ENCODE measurements around the gene RCAN2.

DNA sequence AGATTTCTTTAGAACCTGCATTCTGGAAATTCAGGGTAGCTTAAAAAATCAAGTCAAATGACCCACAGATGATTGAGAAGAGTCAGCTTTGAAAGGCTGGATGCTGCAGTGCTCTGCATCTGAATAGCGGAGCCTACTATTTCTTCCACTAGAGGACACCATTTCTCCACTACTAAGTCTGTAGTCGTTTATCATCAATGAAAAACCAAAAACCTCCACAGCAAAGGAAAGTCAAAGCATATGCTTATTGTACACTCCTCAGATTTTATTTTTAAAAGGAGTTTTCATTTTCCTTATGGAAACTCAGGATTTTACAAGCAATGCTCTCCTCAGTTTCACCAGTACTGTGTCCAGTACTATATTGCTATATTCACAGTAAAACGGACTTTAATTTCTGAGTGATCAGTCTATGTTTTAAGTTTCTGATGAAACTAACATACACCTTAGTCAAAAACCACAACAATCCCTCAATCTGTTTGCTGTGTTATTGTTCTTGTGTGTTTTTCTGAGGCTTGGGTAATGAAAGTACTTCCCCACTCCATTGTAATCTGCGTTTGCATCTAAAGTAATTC lies 269.9 kb downstream of the RCAN2 start:
- no peak for TF ChIP-seq SIN3A (IDR thresholded peaks at IDR 0.05; ENCODE audit: borderline replicate concordance, insufficient read depth, low read depth, low read length)
- peak; percentile 75; the same call in 1 of the 2 replicates for TF ChIP-seq CTCF (IDR thresholded peaks at IDR 0.05)
- TF ChIP-seq, protein P1, sequence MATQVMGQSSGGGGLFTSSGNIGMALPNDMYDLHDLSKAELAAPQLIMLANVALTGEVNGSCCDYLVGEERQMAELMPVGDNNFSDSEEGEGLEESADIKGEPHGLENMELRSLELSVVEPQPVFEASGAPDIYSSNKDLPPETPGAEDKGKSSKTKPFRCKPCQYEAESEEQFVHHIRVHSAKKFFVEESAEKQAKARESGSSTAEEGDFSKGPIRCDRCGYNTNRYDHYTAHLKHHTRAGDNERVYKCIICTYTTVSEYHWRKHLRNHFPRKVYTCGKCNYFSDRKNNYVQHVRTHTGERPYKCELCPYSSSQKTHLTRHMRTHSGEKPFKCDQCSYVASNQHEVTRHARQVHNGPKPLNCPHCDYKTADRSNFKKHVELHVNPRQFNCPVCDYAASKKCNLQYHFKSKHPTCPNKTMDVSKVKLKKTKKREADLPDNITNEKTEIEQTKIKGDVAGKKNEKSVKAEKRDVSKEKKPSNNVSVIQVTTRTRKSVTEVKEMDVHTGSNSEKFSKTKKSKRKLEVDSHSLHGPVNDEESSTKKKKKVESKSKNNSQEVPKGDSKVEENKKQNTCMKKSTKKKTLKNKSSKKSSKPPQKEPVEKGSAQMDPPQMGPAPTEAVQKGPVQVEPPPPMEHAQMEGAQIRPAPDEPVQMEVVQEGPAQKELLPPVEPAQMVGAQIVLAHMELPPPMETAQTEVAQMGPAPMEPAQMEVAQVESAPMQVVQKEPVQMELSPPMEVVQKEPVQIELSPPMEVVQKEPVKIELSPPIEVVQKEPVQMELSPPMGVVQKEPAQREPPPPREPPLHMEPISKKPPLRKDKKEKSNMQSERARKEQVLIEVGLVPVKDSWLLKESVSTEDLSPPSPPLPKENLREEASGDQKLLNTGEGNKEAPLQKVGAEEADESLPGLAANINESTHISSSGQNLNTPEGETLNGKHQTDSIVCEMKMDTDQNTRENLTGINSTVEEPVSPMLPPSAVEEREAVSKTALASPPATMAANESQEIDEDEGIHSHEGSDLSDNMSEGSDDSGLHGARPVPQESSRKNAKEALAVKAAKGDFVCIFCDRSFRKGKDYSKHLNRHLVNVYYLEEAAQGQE (IDR thresholded peaks at IDR 0.05; ENCODE audit: insufficient read depth in 1 of 2, low read depth in 2 of 2, low read length in 1 of 2) = no peak
- TF ChIP-seq POLR2AphosphoS5 (IDR thresholded peaks at IDR 0.05; ENCODE audit: low read depth, low read length) = no peak
